Measurements from ENCODE around the gene ABHD18.

DNA sequence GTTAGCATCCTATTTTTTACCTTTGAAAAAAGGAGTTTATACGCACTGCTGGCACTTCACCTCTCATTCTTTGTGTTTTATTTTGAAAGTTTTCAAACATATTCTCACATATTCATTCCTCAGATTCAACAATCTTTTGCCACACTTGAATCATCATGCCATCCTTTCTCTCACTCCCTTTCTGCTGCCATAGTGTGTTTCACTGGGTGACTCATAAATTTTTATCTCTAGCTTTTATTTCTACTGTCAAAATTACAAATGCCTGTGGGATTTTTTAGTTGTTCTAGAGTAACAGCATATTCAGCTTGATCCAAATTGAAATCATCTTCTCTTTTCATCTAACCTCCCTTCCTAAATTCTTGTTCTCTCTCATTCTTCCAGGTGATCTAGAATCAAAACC, 28.2 kb upstream of the ABHD18 start:
- TF ChIP-seq, protein P1, sequence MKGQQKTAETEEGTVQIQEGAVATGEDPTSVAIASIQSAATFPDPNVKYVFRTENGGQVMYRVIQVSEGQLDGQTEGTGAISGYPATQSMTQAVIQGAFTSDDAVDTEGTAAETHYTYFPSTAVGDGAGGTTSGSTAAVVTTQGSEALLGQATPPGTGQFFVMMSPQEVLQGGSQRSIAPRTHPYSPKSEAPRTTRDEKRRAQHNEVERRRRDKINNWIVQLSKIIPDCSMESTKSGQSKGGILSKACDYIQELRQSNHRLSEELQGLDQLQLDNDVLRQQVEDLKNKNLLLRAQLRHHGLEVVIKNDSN (IDR thresholded peaks at IDR 0.05; ENCODE audit: borderline replicate concordance, low read depth): no peak
- TF ChIP-seq EP300 (IDR thresholded peaks at IDR 0.05; ENCODE audit: borderline replicate concordance in 1 of 2, low read depth in 1 of 2, low read length in 1 of 2) (0 out of 4 replicates have a peak, but pooled peaks of 1 of the 2 experiments have one; percentile 15), NRF1 (IDR thresholded peaks at IDR 0.05; ENCODE audit: low read depth, low read length) (no peak), CHD2 (IDR thresholded peaks at IDR 0.05; ENCODE audit: low read length, partially characterized antibody) (no peak)
- TF ChIP-seq, protein P2, sequence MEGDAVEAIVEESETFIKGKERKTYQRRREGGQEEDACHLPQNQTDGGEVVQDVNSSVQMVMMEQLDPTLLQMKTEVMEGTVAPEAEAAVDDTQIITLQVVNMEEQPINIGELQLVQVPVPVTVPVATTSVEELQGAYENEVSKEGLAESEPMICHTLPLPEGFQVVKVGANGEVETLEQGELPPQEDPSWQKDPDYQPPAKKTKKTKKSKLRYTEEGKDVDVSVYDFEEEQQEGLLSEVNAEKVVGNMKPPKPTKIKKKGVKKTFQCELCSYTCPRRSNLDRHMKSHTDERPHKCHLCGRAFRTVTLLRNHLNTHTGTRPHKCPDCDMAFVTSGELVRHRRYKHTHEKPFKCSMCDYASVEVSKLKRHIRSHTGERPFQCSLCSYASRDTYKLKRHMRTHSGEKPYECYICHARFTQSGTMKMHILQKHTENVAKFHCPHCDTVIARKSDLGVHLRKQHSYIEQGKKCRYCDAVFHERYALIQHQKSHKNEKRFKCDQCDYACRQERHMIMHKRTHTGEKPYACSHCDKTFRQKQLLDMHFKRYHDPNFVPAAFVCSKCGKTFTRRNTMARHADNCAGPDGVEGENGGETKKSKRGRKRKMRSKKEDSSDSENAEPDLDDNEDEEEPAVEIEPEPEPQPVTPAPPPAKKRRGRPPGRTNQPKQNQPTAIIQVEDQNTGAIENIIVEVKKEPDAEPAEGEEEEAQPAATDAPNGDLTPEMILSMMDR (IDR thresholded peaks at IDR 0.05): no peak
